ENCODE data around the gene AMH.

DNA sequence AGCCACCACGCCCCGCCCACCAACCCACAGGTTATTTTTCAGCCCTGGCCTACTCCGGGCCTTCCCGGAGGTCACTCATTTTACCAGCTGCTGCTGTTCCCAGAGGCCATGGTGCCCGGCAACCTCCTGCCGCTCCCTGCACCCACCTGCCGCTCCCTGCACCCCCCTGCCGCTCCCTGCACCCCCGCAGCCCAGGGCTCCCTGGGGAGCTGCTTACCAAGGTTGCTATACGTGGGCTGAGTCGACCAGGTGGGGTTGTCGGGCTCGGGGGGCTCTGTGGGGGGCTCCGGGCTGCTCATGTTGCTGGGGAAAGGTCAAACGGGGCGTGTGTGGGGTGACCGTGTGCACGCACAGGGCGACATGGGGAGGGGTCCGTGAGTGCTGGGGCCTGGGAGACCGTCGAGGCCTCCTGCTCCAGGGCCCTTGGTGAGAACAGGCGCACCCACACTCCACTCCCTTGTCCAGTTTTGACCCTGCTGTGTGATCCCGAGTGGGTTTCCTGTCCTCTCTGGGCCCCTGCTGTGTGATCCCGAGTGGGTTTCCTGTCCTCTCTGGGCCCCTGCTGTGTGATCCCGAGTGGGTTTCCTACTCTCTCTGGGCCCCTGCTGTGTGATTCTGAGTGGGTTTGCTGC lies 31.6 kb downstream of the AMH start:
- TF ChIP-seq, protein P1, sequence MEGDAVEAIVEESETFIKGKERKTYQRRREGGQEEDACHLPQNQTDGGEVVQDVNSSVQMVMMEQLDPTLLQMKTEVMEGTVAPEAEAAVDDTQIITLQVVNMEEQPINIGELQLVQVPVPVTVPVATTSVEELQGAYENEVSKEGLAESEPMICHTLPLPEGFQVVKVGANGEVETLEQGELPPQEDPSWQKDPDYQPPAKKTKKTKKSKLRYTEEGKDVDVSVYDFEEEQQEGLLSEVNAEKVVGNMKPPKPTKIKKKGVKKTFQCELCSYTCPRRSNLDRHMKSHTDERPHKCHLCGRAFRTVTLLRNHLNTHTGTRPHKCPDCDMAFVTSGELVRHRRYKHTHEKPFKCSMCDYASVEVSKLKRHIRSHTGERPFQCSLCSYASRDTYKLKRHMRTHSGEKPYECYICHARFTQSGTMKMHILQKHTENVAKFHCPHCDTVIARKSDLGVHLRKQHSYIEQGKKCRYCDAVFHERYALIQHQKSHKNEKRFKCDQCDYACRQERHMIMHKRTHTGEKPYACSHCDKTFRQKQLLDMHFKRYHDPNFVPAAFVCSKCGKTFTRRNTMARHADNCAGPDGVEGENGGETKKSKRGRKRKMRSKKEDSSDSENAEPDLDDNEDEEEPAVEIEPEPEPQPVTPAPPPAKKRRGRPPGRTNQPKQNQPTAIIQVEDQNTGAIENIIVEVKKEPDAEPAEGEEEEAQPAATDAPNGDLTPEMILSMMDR (IDR thresholded peaks at IDR 0.05), result no peak
- TF ChIP-seq POLR2A (IDR thresholded peaks at IDR 0.05) (no peak), POLR2AphosphoS5 (IDR thresholded peaks at IDR 0.05) (no peak), EP300 (IDR thresholded peaks at IDR 0.05; ENCODE audit: low read depth) (no peak)
